ENCODE data around the gene NR1D2.

GRCh38 chr3:23996095-23996524, 51.0 kb downstream of the NR1D2 start:
- TF ChIP-seq MAX (IDR thresholded peaks at IDR 0.05) (no peak), POLR2AphosphoS2 (conservative IDR thresholded peaks at IDR 0.05; ENCODE audit: low read length) (no peak), ZNF302 (CRISPR knock-in tag; IDR thresholded peaks at IDR 0.05) (no peak), USF2 (IDR thresholded peaks at IDR 0.05) (no peak)

Data from A549 (cell line).